ENCODE results near the gene C11orf71. TPM values are rescaled to one million over a fixed set of nuclear protein-coding genes. Genes with fewer than 3 reads are reported as not detected.

Gene C11orf71
- total and polyA plus RNA-seq, 9 of the 15 experiments (the other 6 are each of a cell fraction or from before 2014, with no cell fraction given) = 2.9 to 15.1 (median 9.1) TPM

DNA sequence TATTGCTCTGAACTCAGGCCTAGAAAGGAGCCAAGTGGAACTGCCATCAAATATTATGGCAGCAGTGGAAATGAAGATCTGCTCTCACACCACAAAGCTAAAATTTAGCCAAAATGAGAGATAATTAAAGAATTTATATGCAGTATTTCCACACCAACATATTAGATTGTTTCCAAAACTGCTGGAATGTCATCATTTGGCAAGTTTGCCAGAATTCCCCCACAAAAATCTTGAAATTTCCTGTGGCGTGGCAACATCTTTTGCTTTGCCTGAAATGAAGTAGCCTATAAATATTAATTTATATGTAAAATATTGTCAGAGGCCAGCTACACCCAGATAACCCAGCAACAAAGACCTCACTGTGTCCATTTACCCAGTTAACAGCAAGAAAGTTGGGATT, 13.8 kb downstream of the C11orf71 start:
- no peaks in the 10 kb centered on the region for H4K20me1 ChIP-seq (replicated peaks; ENCODE audit: control insufficient read depth, insufficient read depth, low read length)
- H3K4me2 ChIP-seq (ENCODE audit: insufficient read depth, low read length) = no peak overlapping the region
- no TSS peak for BruUV-seq (replicated peaks)
- H3K4me3 ChIP-seq = no peak overlapping the region
- no peak for TF ChIP-seq EGR1 (conservative IDR thresholded peaks at IDR 0.05)
- no peak for TF ChIP-seq PTTG1 (tag; IDR thresholded peaks at IDR 0.05; ENCODE audit: low read depth)
- no peak for TF ChIP-seq PURB (CRISPR knock-in tag; IDR thresholded peaks at IDR 0.05; ENCODE audit: low read depth)
- no peak for TF ChIP-seq SIN3A (IDR thresholded peaks at IDR 0.05; ENCODE audit: borderline replicate concordance in 2 of 2, control insufficient read depth in 1 of 2, low read depth in 2 of 2, low read length in 2 of 2)
- no peak for TF ChIP-seq MIER1 (IDR thresholded peaks at IDR 0.05; ENCODE audit: low read depth)
- no peak for TF ChIP-seq TBL1XR1 (IDR thresholded peaks at IDR 0.05; ENCODE audit: low read length in 2 of 2)
- TF ChIP-seq PML (IDR thresholded peaks at IDR 0.05; ENCODE audit: low read length) = no peak
- TF ChIP-seq, protein P1, sequence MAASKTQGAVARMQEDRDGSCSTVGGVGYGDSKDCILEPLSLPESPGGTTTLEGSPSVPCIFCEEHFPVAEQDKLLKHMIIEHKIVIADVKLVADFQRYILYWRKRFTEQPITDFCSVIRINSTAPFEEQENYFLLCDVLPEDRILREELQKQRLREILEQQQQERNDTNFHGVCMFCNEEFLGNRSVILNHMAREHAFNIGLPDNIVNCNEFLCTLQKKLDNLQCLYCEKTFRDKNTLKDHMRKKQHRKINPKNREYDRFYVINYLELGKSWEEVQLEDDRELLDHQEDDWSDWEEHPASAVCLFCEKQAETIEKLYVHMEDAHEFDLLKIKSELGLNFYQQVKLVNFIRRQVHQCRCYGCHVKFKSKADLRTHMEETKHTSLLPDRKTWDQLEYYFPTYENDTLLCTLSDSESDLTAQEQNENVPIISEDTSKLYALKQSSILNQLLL (CRISPR knock-in tag; IDR thresholded peaks at IDR 0.05; ENCODE audit: borderline replicate concordance) = no peak
- TF ChIP-seq MBD2 (IDR thresholded peaks at IDR 0.05; ENCODE audit: borderline replicate concordance, low read depth) = no peak
- TF ChIP-seq, protein P2, sequence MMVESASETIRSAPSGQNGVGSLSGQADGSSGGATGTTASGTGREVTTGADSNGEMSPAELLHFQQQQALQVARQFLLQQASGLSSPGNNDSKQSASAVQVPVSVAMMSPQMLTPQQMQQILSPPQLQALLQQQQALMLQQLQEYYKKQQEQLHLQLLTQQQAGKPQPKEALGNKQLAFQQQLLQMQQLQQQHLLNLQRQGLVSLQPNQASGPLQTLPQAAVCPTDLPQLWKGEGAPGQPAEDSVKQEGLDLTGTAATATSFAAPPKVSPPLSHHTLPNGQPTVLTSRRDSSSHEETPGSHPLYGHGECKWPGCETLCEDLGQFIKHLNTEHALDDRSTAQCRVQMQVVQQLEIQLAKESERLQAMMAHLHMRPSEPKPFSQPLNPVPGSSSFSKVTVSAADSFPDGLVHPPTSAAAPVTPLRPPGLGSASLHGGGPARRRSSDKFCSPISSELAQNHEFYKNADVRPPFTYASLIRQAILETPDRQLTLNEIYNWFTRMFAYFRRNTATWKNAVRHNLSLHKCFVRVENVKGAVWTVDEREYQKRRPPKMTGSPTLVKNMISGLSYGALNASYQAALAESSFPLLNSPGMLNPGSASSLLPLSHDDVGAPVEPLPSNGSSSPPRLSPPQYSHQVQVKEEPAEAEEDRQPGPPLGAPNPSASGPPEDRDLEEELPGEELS (CRISPR knock-in tag; IDR thresholded peaks at IDR 0.05; ENCODE audit: borderline replicate concordance) = no peak
- DNase-seq (ENCODE audit: extremely low read depth in 1 of 4, low spot score in 3 of 4) = no peak
- H2AFZ ChIP-seq (ENCODE audit: low read depth, low read length) = no peak overlapping the region; the same call in 1 of the 2 replicates
- ChIA-PET CTCF (ENCODE audit: low intra/inter-chr PET ratio) (no interaction called here), POLR2A (interaction anchor here (2.0 kb wide), 1 partner anchor 12 kb away, joined by 12 read pairs; no protein-coding TSS in a partner anchor)
- no peaks in the 10 kb centered on the region for H3K9me3 ChIP-seq (replicated peaks; ENCODE audit: control insufficient read depth, insufficient read depth, low read depth, low read length)
- H3K27ac ChIP-seq (ENCODE audit: extremely low read depth, low read depth, low read length) = no peak overlapping the region
- no peaks in the 10 kb centered on the region for H3K36me3 ChIP-seq (ENCODE audit: control insufficient read depth, insufficient read depth, low read length)
- no peaks in the 10 kb centered on the region for H3K9me1 ChIP-seq (ENCODE audit: control insufficient read depth, insufficient read depth, low read length)
- intact Hi-C loops (cut with micrococcal nuclease) (no loop called here), in situ Hi-C loops (cut with MboI) (no loop called here)
- H3K79me2 ChIP-seq (ENCODE audit: control insufficient read depth, insufficient read depth, low read length) = no peaks in the 10 kb centered on the region
- no peak for ATAC-seq
- no peaks in the 10 kb centered on the region for H3K27me3 ChIP-seq (ENCODE audit: control insufficient read depth in 2 of 2, insufficient read depth in 2 of 2, low read length in 2 of 2)
- H3K4me1 ChIP-seq (replicated peaks in 1 of 2; ENCODE audit: control insufficient read depth in 2 of 2, insufficient read depth in 2 of 2, low read length in 2 of 2) = peaks cover 0 to 5% of the 10 kb centered on the region in 2 experiments; a peak in 1 of 5 replicates
- 50% methylated on average over 1 of the region's 1 CpG for WGBS (ENCODE audit: insufficient coverage, low coverage, missing lambda C conversion rate)
- no peak overlapping the region for H3K9ac ChIP-seq (ENCODE audit: insufficient read depth in 1 of 2, low read depth in 2 of 2, low read length in 2 of 2)
- no peak for FAIRE-seq
